CD14-positive monocyte (primary cell): Measurements from ENCODE around the gene SUSD2. TPM values are rescaled to one million over a fixed set of nuclear protein-coding genes. Genes with fewer than 3 reads are reported as not detected.

Experiments used
- DNase-seq, 3 donors: peaks; one replicate each; pipeline ENCODE4 v3.0.0-alpha.2; 2011 to 2022
- H2AFZ ChIP-seq: 2 replicates; pipeline ENCODE4 v1.6.0; 2012; ENCODE audit warnings: mild to moderate bottlenecking, low read depth, low read length, inconsistent platforms; ENCODE audit not compliant: insufficient read depth, poor library complexity, severe bottlenecking
- H3K27ac ChIP-seq, 2 donors: 1 replicate in 1 of 2; 2 replicates in 1 of 2; pipeline ENCODE4 v1.5.1; 2012 to 2013; ENCODE audit warnings: low read length in 2 of 2, control low read depth in 1 of 2, inconsistent platforms in 1 of 2, low read depth in 1 of 2, mild to moderate bottlenecking in 1 of 2
- H3K27me3 ChIP-seq, 2 donors: one replicate each; pipeline versions ENCODE4 v1.6.0 to v1.6.1; 2011 to 2013; ENCODE audit warnings: low read length in 2 of 2; ENCODE audit not compliant: control insufficient read depth in 2 of 2, insufficient read depth in 2 of 2
- H3K36me3 ChIP-seq, 2 donors: replicated peaks in 1 of 2; 1 replicate in 1 of 2; 2 replicates in 1 of 2; pipeline versions ENCODE4 v1.5.1 to v1.6.1; 2012 to 2013; ENCODE audit warnings: low read length in 2 of 2, control low read depth in 1 of 2, inconsistent platforms in 1 of 2, mild to moderate bottlenecking in 1 of 2; ENCODE audit not compliant: insufficient read depth in 2 of 2, control insufficient read depth in 1 of 2
- H3K4me1 ChIP-seq, 2 donors: 1 replicate in 1 of 2; 2 replicates in 1 of 2; pipeline versions ENCODE4 v1.5.1 to v1.6.1; 2012 to 2013; ENCODE audit warnings: low read length in 2 of 2, control low read depth in 1 of 2, inconsistent platforms in 1 of 2, mild to moderate bottlenecking in 1 of 2, moderate library complexity in 1 of 2; ENCODE audit not compliant: insufficient read depth in 2 of 2, control insufficient read depth in 1 of 2
- H3K4me2 ChIP-seq: replicated peaks from 2 replicates; pipeline ENCODE3; 2012; ENCODE audit warnings: low read length, moderate library complexity, mild to moderate bottlenecking; ENCODE audit not compliant: poor library complexity, severe bottlenecking; ENCODE audit errors: extremely low read depth
- H3K4me3 ChIP-seq, 3 experiments: fragments of 200-600 bp in 1 of 3; sonication (generic) in 1 of 3; replicated peaks in 1 of 3; 1 replicate in 2 of 3; 2 replicates in 1 of 3; pipeline ENCODE4 v1.5.1; 2011 to 2013; ENCODE audit warnings: low read length in 3 of 3, mild to moderate bottlenecking in 3 of 3, control low read depth in 2 of 3, low read depth in 2 of 3, inconsistent platforms in 1 of 3, moderate library complexity in 1 of 3
- H3K79me2 ChIP-seq: 2 replicates; pipeline ENCODE4 v1.6.0; 2012; ENCODE audit warnings: mild to moderate bottlenecking, control low read depth, inconsistent platforms, low read length, moderate library complexity; ENCODE audit not compliant: insufficient read depth
- H3K9ac ChIP-seq: 2 replicates; pipeline ENCODE4 v1.6.0; 2017; ENCODE audit warnings: low read length, mild to moderate bottlenecking; ENCODE audit not compliant: insufficient read depth, poor library complexity, severe bottlenecking
- H3K9me3 ChIP-seq, 2 donors: replicated peaks in 1 of 2; 1 replicate in 1 of 2; 2 replicates in 1 of 2; pipeline versions ENCODE4 v1.5.1 to v1.6.1; 2012 to 2013; ENCODE audit warnings: low read length in 2 of 2, control low read depth in 1 of 2; ENCODE audit not compliant: control insufficient read depth in 1 of 2, insufficient read depth in 1 of 2
- H4K20me1 ChIP-seq: 2 replicates; pipeline ENCODE4 v1.6.0; 2012; ENCODE audit warnings: mild to moderate bottlenecking, low read length, control low read depth, moderate library complexity; ENCODE audit not compliant: insufficient read depth
- H3K27ac Mint-ChIP-seq, 7 donors: one replicate each; pipeline ENCODE4 v1.8.0; 2020; ENCODE audit warnings: mild to moderate bottlenecking in 7 of 7, mixed read lengths in 7 of 7, moderate library complexity in 6 of 7, inconsistent platforms in 2 of 7
- H3K27me3 Mint-ChIP-seq, 3 donors: one replicate each; pipeline ENCODE4 v1.8.0; 2021 to 2022; ENCODE audit warnings: low read depth in 3 of 3, mild to moderate bottlenecking in 3 of 3, mixed read lengths in 3 of 3, moderate library complexity in 3 of 3, inconsistent platforms in 1 of 3
- H3K36me3 Mint-ChIP-seq, 2 donors: one replicate each; pipeline ENCODE4 v1.8.0; 2020; ENCODE audit warnings: mixed read lengths in 2 of 2, inconsistent platforms in 1 of 2, mild to moderate bottlenecking in 1 of 2
- H3K4me1 Mint-ChIP-seq: one replicate; pipeline ENCODE4 v1.8.0; 2020; ENCODE audit warnings: mild to moderate bottlenecking, mixed read lengths
- H3K4me3 Mint-ChIP-seq, 2 donors: one replicate each; pipeline ENCODE4 v1.8.0; 2020; ENCODE audit warnings: mild to moderate bottlenecking in 2 of 2, mixed read lengths in 2 of 2, moderate library complexity in 1 of 2
- H3K9me3 Mint-ChIP-seq, 7 donors: one replicate each; pipeline ENCODE4 v1.8.0; 2020 to 2022; ENCODE audit warnings: mixed read lengths in 7 of 7, mild to moderate bottlenecking in 6 of 7, moderate library complexity in 6 of 7, inconsistent platforms in 2 of 7
- CTCF ChIP-seq: fragments of 200-600 bp; IDR thresholded peaks from one replicate; pipeline ENCODE4 v1.8.0; 2022; ENCODE audit warnings: antibody characterized with exemption, mild to moderate bottlenecking
- WGBS: methylation state at CpG from one replicate; pipeline ENCODE4 v1.1.5; 2013; ENCODE audit warnings: missing lambda C conversion rate; ENCODE audit not compliant: insufficient coverage; 5-methylcytosine and 5-hydroxymethylcytosine counted together
- intact Hi-C, 2 donors: fragments of 100-400 bp; cut with micrococcal nuclease; formaldehyde crosslinking; loops; one replicate each; pipeline versions ENCODE4 v1.15.0 to v1.15.1; 2023
- polyA plus RNA-seq, 3 donors: library from polyadenylated mRNA; depleted of rRNA in 1 of 3; unstranded in 2 of 3; stranded (reverse) in 1 of 3; fragments of 300-500 nt in 2 of 3; fragments of >200 nt in 1 of 3; fragmentation: Illumina TruSeq in 2 of 3; gene quantifications; 1 replicate in 2 of 3; 2 replicates in 1 of 3; pipeline ENCODE4 v1.2.3, GENCODE V29; 2012 to 2021

The SUSD2 gene
- polyA plus RNA-seq, 3 donors = 0.56 TPM; not detected in 2

GRCh38 chr22:24138649-24139420, 42.5 kb upstream of the SUSD2 start:
- no peaks in the 10 kb centered on the region for H3K27me3 ChIP-seq
- H3K36me3 Mint-ChIP-seq = peaks cover 48 to 61% of the 10 kb centered on the region in 2 donors
- intact Hi-C loops = no loop called here
- no peak overlapping the region for H3K4me3 Mint-ChIP-seq
- no peak overlapping the region for H3K4me3 ChIP-seq
- H3K36me3 ChIP-seq = peaks cover 18 to 47% of the 10 kb centered on the region in 2 donors
- H3K27ac Mint-ChIP-seq = peak overlapping the region in 3 of 7 donors; percentile 49 to 84 (median 61)
- no peak for TF ChIP-seq CTCF
- H3K9me3 ChIP-seq = no peaks in the 10 kb centered on the region
- no peaks in the 10 kb centered on the region for H3K9me3 Mint-ChIP-seq
- H4K20me1 ChIP-seq = no peaks in the 10 kb centered on the region
- no peaks in the 10 kb centered on the region for H3K27me3 Mint-ChIP-seq
- H3K4me1 ChIP-seq = peaks cover 40 to 44% of the 10 kb centered on the region in 2 donors
- no peak overlapping the region for H2AFZ ChIP-seq
- peaks cover 39% of the 10 kb centered on the region for H3K4me1 Mint-ChIP-seq
- no peak for DNase-seq
- no peak overlapping the region for H3K9ac ChIP-seq
- no peak overlapping the region for H3K27ac ChIP-seq
- H3K4me2 ChIP-seq = no peak overlapping the region
- H3K79me2 ChIP-seq = peaks cover 11% of the 10 kb centered on the region
- 100% methylated on average over 2 of the region's 7 CpGs for WGBS

GRCh38 chr22:24140357-24140756, 40.9 kb upstream of the SUSD2 start:
- peak overlapping the region; percentile 84 for H3K27ac ChIP-seq
- no peaks in the 10 kb centered on the region for H3K27me3 ChIP-seq
- H3K27me3 Mint-ChIP-seq = no peaks in the 10 kb centered on the region
- peaks cover 11% of the 10 kb centered on the region for H3K79me2 ChIP-seq
- no peak for TF ChIP-seq CTCF
- H3K4me3 Mint-ChIP-seq = peak overlapping the region; percentile 27 to 64
- H3K9me3 ChIP-seq = no peaks in the 10 kb centered on the region
- H3K36me3 Mint-ChIP-seq = peaks cover 47 to 56% of the 10 kb centered on the region in 2 donors
- intact Hi-C loops = no loop called here
- H3K9ac ChIP-seq = peak overlapping the region; percentile 64
- H3K4me1 Mint-ChIP-seq = peaks cover 48% of the 10 kb centered on the region
- H3K4me1 ChIP-seq = peaks cover 48 to 52% of the 10 kb centered on the region in 2 donors
- no peaks in the 10 kb centered on the region for H3K9me3 Mint-ChIP-seq
- H2AFZ ChIP-seq = peak overlapping the region; percentile 52
- H3K4me2 ChIP-seq = peak overlapping the region; percentile 65
- peak overlapping the region; percentile 80 to 93 (median 91) for H3K27ac Mint-ChIP-seq
- no peaks in the 10 kb centered on the region for H4K20me1 ChIP-seq
- H3K36me3 ChIP-seq = peaks cover 13 to 39% of the 10 kb centered on the region in 2 donors
- DNase-seq = peak; percentile 50 to 74 (median 61)
- peak overlapping the region in 1 of 3 experiments; percentile 40 for H3K4me3 ChIP-seq
- WGBS = 100% methylated on average over 1 of the region's 3 CpGs
